Liver (tissue), 9 donors: ENCODE results near the gene ABAT. TPM values are rescaled to one million over a fixed set of nuclear protein-coding genes. Genes with fewer than 3 reads are reported as not detected.
A peak's percentile ranks its signal among the peaks of the same experiment; 100 is the strongest.
"Not testable (repeated sequence)": the region's sequence is repeated elsewhere in the genome, so short reads cannot be mapped to it uniquely, and the experiment has no call there.

ENCODE experiments used
- DNase-seq: peaks from one replicate; pipeline ENCODE4 v3.0.0-alpha.2; 2017; ENCODE audit warnings: low spot score
- H3K27ac ChIP-seq, 2 donors: one replicate each; pipeline ENCODE4 v1.7.0; 2013; ENCODE audit warnings: inconsistent platforms in 2 of 2, low read length in 2 of 2, control low read depth in 1 of 2, low read depth in 1 of 2, mild to moderate bottlenecking in 1 of 2
- H3K27me3 ChIP-seq, 4 donors: one replicate each; pipeline versions ENCODE4 v1.6.1 to v1.7.0; 2013; ENCODE audit warnings: low read length in 3 of 4, inconsistent platforms in 1 of 4, mild to moderate bottlenecking in 1 of 4, moderate library complexity in 1 of 4; ENCODE audit not compliant: control insufficient read depth in 4 of 4, insufficient read depth in 4 of 4
- H3K36me3 ChIP-seq, 4 donors: one replicate each; pipeline versions ENCODE4 v1.6.1 to v1.7.0; 2013; ENCODE audit warnings: low read length in 3 of 4, mild to moderate bottlenecking in 3 of 4, low read depth in 1 of 4, moderate library complexity in 1 of 4; ENCODE audit not compliant: control insufficient read depth in 4 of 4, insufficient read depth in 3 of 4
- H3K4me1 ChIP-seq, 4 donors: one replicate each; pipeline versions ENCODE4 v1.6.1 to v1.7.0; 2013; ENCODE audit warnings: low read length in 3 of 4, mild to moderate bottlenecking in 3 of 4, moderate library complexity in 1 of 4; ENCODE audit not compliant: control insufficient read depth in 4 of 4, insufficient read depth in 4 of 4
- H3K4me3 ChIP-seq, 3 donors: one replicate each; pipeline versions ENCODE4 v1.6.1 to v1.7.0; 2013; ENCODE audit warnings: low read length in 3 of 3, control low read depth in 1 of 3, low read depth in 1 of 3, mild to moderate bottlenecking in 1 of 3
- H3K9ac ChIP-seq, 2 donors: one replicate each; pipeline ENCODE4 v1.7.0; 2013; ENCODE audit warnings: low read length in 2 of 2, mild to moderate bottlenecking in 2 of 2, moderate library complexity in 2 of 2, control low read depth in 1 of 2, low read depth in 1 of 2
- H3K9me3 ChIP-seq, 4 donors: one replicate each; pipeline versions ENCODE4 v1.6.1 to v1.7.0; 2013; ENCODE audit warnings: low read length in 3 of 4; ENCODE audit not compliant: control insufficient read depth in 4 of 4
- ATF3 ChIP-seq: IDR thresholded peaks from 2 replicates; pipeline ENCODE4 v1.6.1; 2016; ENCODE audit warnings: antibody characterized with exemption
- CTCF ChIP-seq: fragments of 150-350 bp; IDR thresholded peaks from 2 replicates; pipeline ENCODE4 v1.5.1; 2017; ENCODE audit warnings: improper control_type of control experiment, low read depth, low read length; ENCODE audit not compliant: missing input control
- GABPA ChIP-seq, 2 donors: IDR thresholded peaks in 1 of 2; conservative IDR thresholded peaks in 1 of 2; 2 replicates each; pipeline ENCODE4 v1.6.1; 2016; ENCODE audit warnings: antibody characterized with exemption in 2 of 2, mild to moderate bottlenecking in 1 of 2, moderate library complexity in 1 of 2
- JUND ChIP-seq, 2 donors: IDR thresholded peaks; 2 replicates each; pipeline ENCODE4 v1.6.1; 2016; ENCODE audit warnings: antibody characterized with exemption in 2 of 2
- RAD21 ChIP-seq, 2 donors: IDR thresholded peaks; 2 replicates each; pipeline ENCODE4 v1.6.1; 2016; ENCODE audit warnings: antibody characterized with exemption in 2 of 2, mild to moderate bottlenecking in 2 of 2
- SP1 ChIP-seq: IDR thresholded peaks from 2 replicates; pipeline ENCODE4 v1.6.1; 2018; ENCODE audit warnings: antibody characterized with exemption, mild to moderate bottlenecking
- WGBS: extraction: QIAGEN DNeasy Blood & Tissue Kit; methylation state at CpG from one replicate; pipeline ENCODE4 v1.1.7; 2013; 5-methylcytosine and 5-hydroxymethylcytosine counted together
- polyA plus RNA-seq, 2 donors: library from polyadenylated mRNA; stranded (reverse) in 1 of 2; unstranded in 1 of 2; fragments of 200-250 nt in 1 of 2; fragments of >200 nt in 1 of 2; fragmentation: Nextera tagmentation in 1 of 2; extraction: Ambion mirVana in 1 of 2; gene quantifications; one replicate each; pipeline versions ENCODE4 v1.2.1 to v1.2.3, GENCODE V29; 2013 to 2015
- total RNA-seq, 2 donors: library from RNA; depleted of rRNA; stranded (reverse); fragments of >200 nt; gene quantifications; one replicate each; pipeline ENCODE4 v1.2.3, GENCODE V29; 2014
- donor health status: healthy.
- donor health status: healthy.
- donor health status: healthy.
- donor health status: healthy.
- donor health status: healthy.

Gene ABAT
- total and polyA plus RNA-seq, 4 donors = 52.4 to 205 (median 141) TPM

GRCh38 chr16:8647721-8648318 lies 26.6 kb upstream of the ABAT start:
- Histone ChIP-seq H3K27me3 (no peaks in the 10 kb centered on the region), H3K4me1 (no peaks in the 10 kb centered on the region), H3K4me3 (no peak overlapping the region), H3K9ac (no peak overlapping the region), H3K27ac (no peak overlapping the region), H3K36me3 (peaks cover 18 to 55% (median 31%) of the 10 kb centered on the region in 4 donors), H3K9me3 (no peaks in the 10 kb centered on the region)
- no peak for DNase-seq
- WGBS = 77% methylated on average over 9 of the region's 9 CpGs
- no peak for TF ChIP-seq ATF3
- TF ChIP-seq SP1 = no peak
- TF ChIP-seq JUND (IDR thresholded peaks at IDR 0.05) = no peak
- TF ChIP-seq GABPA (IDR thresholded peaks at IDR 0.05 in 1 of 2, conservative IDR thresholded peaks at IDR 0.05 in 1 of 2) = no peak

GRCh38 chr16:8648877-8649276 lies 25.5 kb upstream of the ABAT start:
- peaks cover 18 to 46% (median 24%) of the 10 kb centered on the region in 4 donors for H3K36me3 ChIP-seq
- no peaks in the 10 kb centered on the region for H3K9me3 ChIP-seq
- TF ChIP-seq ATF3 = no peak
- no peaks in the 10 kb centered on the region for H3K4me1 ChIP-seq
- H3K27ac ChIP-seq = no peak overlapping the region
- 96% methylated on average over 4 of the region's 4 CpGs for WGBS
- H3K4me3 ChIP-seq = no peak overlapping the region
- no peak for DNase-seq
- H3K9ac ChIP-seq = no peak overlapping the region
- no peaks in the 10 kb centered on the region for H3K27me3 ChIP-seq

- no peak for DNase-seq
- 75% methylated on average over 8 of the region's 8 CpGs for WGBS
- no peaks in the 10 kb centered on the region for H3K4me1 ChIP-seq
- H3K9ac ChIP-seq = no peak overlapping the region
- no peak overlapping the region for H3K27ac ChIP-seq
- H3K27me3 ChIP-seq = no peaks in the 10 kb centered on the region
- H3K36me3 ChIP-seq = peaks cover 14 to 35% (median 20%) of the 10 kb centered on the region in 4 donors
- no peaks in the 10 kb centered on the region for H3K9me3 ChIP-seq
- TF ChIP-seq GABPA (IDR thresholded peaks at IDR 0.05 in 1 of 2, conservative IDR thresholded peaks at IDR 0.05 in 1 of 2) = no peak
- no peak overlapping the region for H3K4me3 ChIP-seq
Measured at GRCh38 chr16:8649829-8650554, 24.4 kb upstream of the ABAT start.

- H3K4me3 ChIP-seq, H3K9me3 ChIP-seq, H3K9ac ChIP-seq, H3K27ac ChIP-seq, H3K4me1 ChIP-seq, DNase-seq, H3K27me3 ChIP-seq: not testable (repeated sequence)
- peak; percentile 18 to 48 for TF ChIP-seq RAD21 (IDR thresholded peaks at IDR 0.05)
- peak; percentile 18 for TF ChIP-seq CTCF
- peaks cover 7 to 15% (median 9%) of the 10 kb centered on the region in 4 donors for H3K36me3 ChIP-seq
- 61% methylated on average over 7 of the region's 7 CpGs for WGBS
Measured at GRCh38 chr16:8651958-8652357, 22.5 kb upstream of the ABAT start.
